H1 (cell line): ENCODE data around the gene PGF. TPM values are rescaled to one million over a fixed set of nuclear protein-coding genes. Genes with fewer than 3 reads are reported as not detected.

ENCODE experiments used
- CTCF ChIA-PET: fragments of 300-600 bp; sonication (Branson Sonifier 250); formaldehyde crosslinking; loops from one replicate; lab custom pipeline; 2021; ENCODE audit not compliant: partially characterized antibody; lab: Charles Lee
- POLR2A ChIA-PET: fragments of 300-600 bp; sonication (Branson Sonifier 250); formaldehyde crosslinking; loops from one replicate; lab custom pipeline; 2021; ENCODE audit warnings: inconsistent platforms; ENCODE audit not compliant: partially characterized antibody; lab: Charles Lee
- DNase-seq, 2 experiments: peaks; one replicate each; pipeline versions ENCODE4 v3.0.0 to v3.0.0-alpha.2; 2010 to 2022; ENCODE audit warnings: low spot score in 2 of 2, low read depth in 1 of 2, mixed read lengths in 1 of 2
- FAIRE-seq: peaks from 2 replicates; lab custom pipeline; 2011; peaks lifted over from hg19 to GRCh38; lab: Jason Lieb, UNC
- H2AFZ ChIP-seq: 2 replicates; pipeline ENCODE4 v1.8.1; 2012; ENCODE audit warnings: low read length, inconsistent platforms
- H2AK5ac ChIP-seq: 2 replicates; pipeline ENCODE4 v1.6.1; 2013; ENCODE audit warnings: low read depth, low read length
- H2BK120ac ChIP-seq: replicated peaks from 2 replicates; pipeline ENCODE3; 2013; ENCODE audit warnings: low read depth, low read length, inconsistent platforms
- H2BK12ac ChIP-seq: 2 replicates; pipeline ENCODE4 v1.6.1; 2013; ENCODE audit warnings: low read depth, low read length
- H2BK15ac ChIP-seq: 2 replicates; pipeline ENCODE4 v1.6.1; 2013; ENCODE audit warnings: low read length
- H2BK20ac ChIP-seq: 2 replicates; pipeline ENCODE4 v1.6.1; 2013; ENCODE audit warnings: low read length
- H2BK5ac ChIP-seq: 2 replicates; pipeline ENCODE4 v1.6.1; 2013; ENCODE audit warnings: low read depth, low read length
- H3K14ac ChIP-seq: 2 replicates; pipeline ENCODE4 v1.6.1; 2013; ENCODE audit warnings: inconsistent platforms; ENCODE audit not compliant: insufficient read length
- H3K18ac ChIP-seq: 2 replicates; pipeline ENCODE4 v1.6.1; 2013; ENCODE audit warnings: low read length; ENCODE audit errors: extremely low read depth
- H3K23ac ChIP-seq: 2 replicates; pipeline ENCODE4 v1.6.1; 2013; ENCODE audit warnings: inconsistent platforms; ENCODE audit not compliant: insufficient read length
- H3K23me2 ChIP-seq: 2 replicates; pipeline ENCODE4 v1.6.1; 2013; ENCODE audit warnings: low read depth, low read length
- H3K27ac ChIP-seq: 2 replicates; pipeline ENCODE4 v1.6.1; 2011; ENCODE audit warnings: low read depth, low read length, inconsistent platforms
- H3K27me3 ChIP-seq, 4 experiments: replicated peaks in 1 of 4; 1 replicate in 1 of 4; 2 replicates in 3 of 4; pipeline versions ENCODE4 v1.6.1 to v1.8.1; 2011 to 2013; ENCODE audit warnings: low read length in 3 of 4, mild to moderate bottlenecking in 3 of 4, inconsistent platforms in 2 of 4, mixed read lengths in 2 of 4, moderate library complexity in 1 of 4; ENCODE audit not compliant: control insufficient read depth in 3 of 4, insufficient read depth in 3 of 4; ENCODE audit errors: extremely low read depth in 1 of 4
- H3K36me3 ChIP-seq, 4 experiments: 2 replicates each; pipeline versions ENCODE4 v1.6.1 to v1.8.1; 2011 to 2013; ENCODE audit warnings: mild to moderate bottlenecking in 4 of 4, low read length in 3 of 4, moderate library complexity in 2 of 4, control low read depth in 1 of 4, inconsistent platforms in 1 of 4; ENCODE audit not compliant: insufficient read depth in 4 of 4, control insufficient read depth in 2 of 4
- H3K4ac ChIP-seq: replicated peaks from 2 replicates; pipeline ENCODE3; 2013; ENCODE audit warnings: low read length, low read depth, mixed read lengths, inconsistent platforms; ENCODE audit not compliant: insufficient read length
- H3K4me1 ChIP-seq, 4 experiments: replicated peaks in 1 of 4; 1 replicate in 1 of 4; 2 replicates in 3 of 4; pipeline versions ENCODE4 v1.6.1 to v1.8.1; 2011 to 2013; ENCODE audit warnings: low read length in 3 of 4, inconsistent platforms in 2 of 4, mixed read lengths in 1 of 4; ENCODE audit not compliant: insufficient read depth in 4 of 4, control insufficient read depth in 3 of 4
- H3K4me2 ChIP-seq, 2 experiments: 2 replicates each; pipeline versions ENCODE4 v1.6.1 to v1.8.1; 2011 to 2013; ENCODE audit warnings: low read depth in 2 of 2, low read length in 2 of 2, control low read depth in 1 of 2, inconsistent platforms in 1 of 2, mild to moderate bottlenecking in 1 of 2; ENCODE audit not compliant: insufficient read depth in 1 of 2
- H3K4me3 ChIP-seq, 4 experiments: fragments of 200-600, 300-600 bp in 1 of 4; sonication (generic), shearing (Covaris generic), sonication (Bioruptor Twin) in 1 of 4; 2 replicates each; pipeline versions ENCODE4 v1.5.1 to v1.8.1; 2011 to 2016; ENCODE audit warnings: low read length in 4 of 4, low read depth in 3 of 4, control low read depth in 2 of 4, inconsistent platforms in 2 of 4, mild to moderate bottlenecking in 2 of 4, mixed read lengths in 1 of 4, moderate library complexity in 1 of 4; ENCODE audit not compliant: insufficient read depth in 2 of 4; ENCODE audit errors: extremely low read depth in 1 of 4
- H3K56ac ChIP-seq: replicated peaks from 2 replicates; pipeline ENCODE3; 2013; ENCODE audit warnings: low read depth, mild to moderate bottlenecking, mixed read lengths, low read length, inconsistent platforms; ENCODE audit not compliant: insufficient read length
- H3K79me1 ChIP-seq: 2 replicates; pipeline ENCODE4 v1.6.1; 2013; ENCODE audit warnings: low read depth, low read length, control low read depth
- H3K79me2 ChIP-seq, 2 experiments: 2 replicates each; pipeline versions ENCODE4 v1.6.1 to v1.8.1; 2012 to 2013; ENCODE audit warnings: low read length in 2 of 2, mild to moderate bottlenecking in 2 of 2, inconsistent platforms in 1 of 2; ENCODE audit not compliant: insufficient read depth in 2 of 2, control insufficient read depth in 1 of 2
- H3K9ac ChIP-seq, 4 experiments: replicated peaks in 1 of 4; 1 replicate in 1 of 4; 2 replicates in 3 of 4; pipeline versions ENCODE4 v1.6.1 to v1.8.1; 2011 to 2013; ENCODE audit warnings: low read depth in 3 of 4, low read length in 3 of 4, control low read depth in 2 of 4, mild to moderate bottlenecking in 2 of 4, moderate library complexity in 2 of 4, inconsistent platforms in 1 of 4; ENCODE audit errors: extremely low read depth in 1 of 4
- H3K9me3 ChIP-seq, 2 experiments: 2 replicates each; pipeline versions ENCODE4 v1.6.1 to v1.8.1; 2012 to 2013; ENCODE audit warnings: mild to moderate bottlenecking in 2 of 2, moderate library complexity in 2 of 2, control low read depth in 1 of 2, inconsistent platforms in 1 of 2, low read depth in 1 of 2, low read length in 1 of 2, mixed read lengths in 1 of 2; ENCODE audit not compliant: insufficient read depth in 2 of 2
- H4K20me1 ChIP-seq, 2 experiments: replicated peaks in 1 of 2; 2 replicates each; pipeline versions ENCODE3 to v1.8.1; 2011 to 2013; ENCODE audit warnings: inconsistent platforms in 2 of 2, low read length in 2 of 2, mild to moderate bottlenecking in 1 of 2; ENCODE audit not compliant: insufficient read depth in 2 of 2, control insufficient read depth in 1 of 2
- H4K5ac ChIP-seq: 2 replicates; pipeline ENCODE4 v1.6.1; 2013; ENCODE audit warnings: low read length, low read depth, mixed read lengths, inconsistent platforms; ENCODE audit not compliant: insufficient read length
- H4K8ac ChIP-seq: 2 replicates; pipeline ENCODE4 v1.8.0; 2013; ENCODE audit warnings: mild to moderate bottlenecking, moderate library complexity, low read length, inconsistent platforms; ENCODE audit not compliant: insufficient read depth; ENCODE audit errors: extremely low read depth
- H4K91ac ChIP-seq: replicated peaks from 2 replicates; pipeline ENCODE3; 2013; ENCODE audit warnings: low read length, mixed read lengths, inconsistent platforms; ENCODE audit not compliant: insufficient read length
- BACH1 ChIP-seq: IDR thresholded peaks from 2 replicates; pipeline ENCODE4 v1.6.1; 2012; ENCODE audit warnings: low read length, improper control_type of control experiment
- BRCA1 ChIP-seq: IDR thresholded peaks from 2 replicates; pipeline ENCODE4 v1.6.1; 2012; ENCODE audit warnings: low read depth, low read length, improper control_type of control experiment
- FOSL1 ChIP-seq: IDR thresholded peaks from 2 replicates; pipeline ENCODE4 v1.6.1; 2011; ENCODE audit warnings: mild to moderate bottlenecking, low read depth, low read length, moderate library complexity; ENCODE audit not compliant: insufficient read depth
- GABPA ChIP-seq: IDR thresholded peaks from 2 replicates; pipeline ENCODE4 v1.6.1; 2011; ENCODE audit warnings: mild to moderate bottlenecking, low read length, moderate library complexity, borderline replicate concordance; ENCODE audit not compliant: insufficient read depth
- JUN ChIP-seq: IDR thresholded peaks from 2 replicates; pipeline ENCODE4 v1.6.1; 2011; ENCODE audit warnings: low read depth, mild to moderate bottlenecking, improper control_type of control experiment, low read length
- JUND ChIP-seq: IDR thresholded peaks from 2 replicates; pipeline ENCODE4 v1.6.1; 2011; ENCODE audit warnings: mild to moderate bottlenecking, improper control_type of control experiment, low read length
- NRF1 ChIP-seq: IDR thresholded peaks from 2 replicates; pipeline ENCODE4 v1.6.1; 2011; ENCODE audit warnings: mild to moderate bottlenecking, low read depth, low read length, improper control_type of control experiment
- PHF8 ChIP-seq: fragments of 200-600 bp; sonication (generic); conservative IDR thresholded peaks from 2 replicates; pipeline ENCODE4 v1.7.1; 2012; ENCODE audit warnings: low read depth, mild to moderate bottlenecking, inconsistent platforms, low read length, moderate library complexity
- POU5F1 ChIP-seq: IDR thresholded peaks from 2 replicates; pipeline ENCODE4 v1.6.1; 2011; ENCODE audit warnings: low read depth, mild to moderate bottlenecking, low read length, moderate library complexity
- RXRA ChIP-seq: IDR thresholded peaks from 2 replicates; pipeline ENCODE4 v1.6.1; 2011; ENCODE audit warnings: low read depth, mild to moderate bottlenecking, low read length, moderate library complexity; ENCODE audit not compliant: insufficient read depth
- TAF1 ChIP-seq: IDR thresholded peaks from 2 replicates; pipeline ENCODE4 v1.6.1; 2011; ENCODE audit warnings: mild to moderate bottlenecking, low read depth, low read length
- TBP ChIP-seq: IDR thresholded peaks from 2 replicates; pipeline ENCODE4 v1.6.1; 2011; ENCODE audit warnings: low read depth, low read length, improper control_type of control experiment
- YY1 ChIP-seq: IDR thresholded peaks from 2 replicates; pipeline ENCODE4 v1.6.1; 2011; ENCODE audit warnings: low read depth, mild to moderate bottlenecking, low read length
- WGBS, 2 experiments: shearing (Covaris generic) in 1 of 2; methylation state at CpG; one replicate each; pipeline versions ENCODE4 v1.1.6 to v1.1.7; 2013 to 2015; ENCODE audit warnings: low lambda C conversion rate in 2 of 2, mixed read lengths in 2 of 2, inconsistent platforms in 1 of 2, low coverage in 1 of 2, missing lambda C conversion rate in 1 of 2; ENCODE audit not compliant: insufficient replicate concordance in 2 of 2, insufficient coverage in 1 of 2, insufficient read length in 1 of 2; ENCODE audit errors: extremely low coverage in 1 of 2, missing lambda C conversion rate in 1 of 2; 5-methylcytosine and 5-hydroxymethylcytosine counted together
- polyA plus RNA-seq, 7 experiments: library from polyadenylated mRNA; depleted of rRNA in 3 of 7; stranded (reverse) in 5 of 7; unstranded in 2 of 7; fragments of >200 nt in 5 of 7; fragments of 200-250 nt in 2 of 7; gene quantifications; 1 replicate in 5 of 7; 2 replicates in 1 of 7; 4 replicates in 1 of 7; pipeline versions ENCODE4 v1.2.1 to v1.2.3, GENCODE V29; 2011 to 2013; ENCODE audit warnings: missing spikeins in 2 of 7, mixed read lengths in 2 of 7
- total RNA-seq: library from RNA; stranded (reverse); fragmentation: NEBNext Ultra II Directional; extraction: Animal tissue kit (Norgen Biotek cat#: 25700); gene quantifications from 2 replicates; pipeline ENCODE4 v1.2.1, GENCODE V29; 2021
- TF ChIP-seq, protein P1 (sequence below): IDR thresholded peaks from 2 replicates; pipeline ENCODE4 v1.6.1; 2011; ENCODE audit warnings: low read length, improper control_type of control experiment

PGF gene
- total and polyA plus RNA-seq, 2 of the 8 experiments (the other 6 are each of a cell fraction or from before 2014, with no cell fraction given) = 2.1 to 4.1 TPM

DNA sequence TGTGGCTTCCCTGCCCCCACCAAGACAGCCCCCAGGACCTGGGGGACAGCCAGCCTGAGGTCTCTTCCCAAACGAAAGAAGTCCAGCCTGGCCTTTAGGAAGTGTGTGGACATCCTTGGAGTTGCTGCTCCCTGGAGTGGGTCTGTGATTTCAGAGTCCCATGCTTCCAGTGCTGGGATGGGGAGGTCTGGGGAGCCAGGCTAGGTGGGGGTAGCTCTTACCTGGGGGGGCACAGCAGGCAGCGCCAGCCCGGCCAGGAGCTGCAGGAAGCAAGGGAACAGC, 509 bp downstream of the PGF start:
- CTCF ChIA-PET = interaction anchor here (0.6 to 5.3 kb wide), 9 partner anchors 9 to 134 kb away, joined by 3 to 37 read pairs (median 5); no protein-coding TSS in a partner anchor
- Histone ChIP-seq H2AK5ac (no peak overlapping the region), H3K36me3 (no peaks in the 10 kb centered on the region)
- TF ChIP-seq JUN = no peak
- TF ChIP-seq POU5F1 = no peak
- TF ChIP-seq RXRA = no peak
- no peak for TF ChIP-seq GABPA
- TF ChIP-seq PHF8 = no peak
- no peak for TF ChIP-seq BACH1
- TF ChIP-seq BRCA1 = no peak
- TF ChIP-seq JUND = no peak
- no peak for TF ChIP-seq NRF1
- TF ChIP-seq YY1 = no peak
- TF ChIP-seq TAF1 = no peak
- TF ChIP-seq FOSL1 = no peak
- TF ChIP-seq TBP = no peak
- TF ChIP-seq, protein P1, sequence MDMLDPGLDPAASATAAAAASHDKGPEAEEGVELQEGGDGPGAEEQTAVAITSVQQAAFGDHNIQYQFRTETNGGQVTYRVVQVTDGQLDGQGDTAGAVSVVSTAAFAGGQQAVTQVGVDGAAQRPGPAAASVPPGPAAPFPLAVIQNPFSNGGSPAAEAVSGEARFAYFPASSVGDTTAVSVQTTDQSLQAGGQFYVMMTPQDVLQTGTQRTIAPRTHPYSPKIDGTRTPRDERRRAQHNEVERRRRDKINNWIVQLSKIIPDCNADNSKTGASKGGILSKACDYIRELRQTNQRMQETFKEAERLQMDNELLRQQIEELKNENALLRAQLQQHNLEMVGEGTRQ = no peak

More for the DNA sequence above, 509 bp downstream of the PGF start:
- FAIRE-seq = no peak
- H3K23me2 ChIP-seq = peaks cover 11% of the 10 kb centered on the region
- DNase-seq = no peak
- no peaks in the 10 kb centered on the region for H3K79me2 ChIP-seq
- H4K91ac ChIP-seq = no peak overlapping the region
- no peak overlapping the region for H3K56ac ChIP-seq
- H2AFZ ChIP-seq = peak overlapping the region; percentile 49; the same call in 1 of the 2 replicates
- peaks cover 2 to 30% (median 15%) of the 10 kb centered on the region in 4 experiments for H3K4me1 ChIP-seq
- H3K27me3 ChIP-seq = peaks cover 0 to 13% (median 12%) of the 10 kb centered on the region in 4 experiments; a peak in 5 of 7 replicates
- H2BK15ac ChIP-seq = no peak overlapping the region
- H2BK120ac ChIP-seq = no peak overlapping the region
- peak overlapping the region; percentile 71 to 80 for H3K4me2 ChIP-seq
- WGBS, 2 experiments = 77% methylated on average over 3 of the region's 3 CpGs; no CpG with 5 or more reads in 1 of the 2 experiments
- peak overlapping the region; percentile 19; the same call in 1 of the 2 replicates for H3K18ac ChIP-seq
- H4K8ac ChIP-seq = no peak overlapping the region
- no peaks in the 10 kb centered on the region for H3K79me1 ChIP-seq
- H3K9me3 ChIP-seq = no peaks in the 10 kb centered on the region
- H4K20me1 ChIP-seq = no peaks in the 10 kb centered on the region
- H3K4ac ChIP-seq = no peak overlapping the region
- H3K27ac ChIP-seq = no peak overlapping the region
- peak overlapping the region; percentile 31 to 62 (median 56) for H3K4me3 ChIP-seq
- no peak overlapping the region for H2BK20ac ChIP-seq
- H3K9ac ChIP-seq = peak overlapping the region in 2 of 4 experiments; percentile 2 to 22; a peak in 1 of 7 replicates
- H2BK12ac ChIP-seq = no peak overlapping the region
- POLR2A ChIA-PET = interaction anchor here (0.7 to 2.1 kb wide), 11 partner anchors 9 to 128 kb away, joined by 3 to 16 read pairs (median 4); partner anchors contain the start of genes EIF2B2 and ZC2HC1C
- H3K23ac ChIP-seq = no peak overlapping the region
- no peak overlapping the region for H2BK5ac ChIP-seq
- H4K5ac ChIP-seq = no peak overlapping the region
- H3K14ac ChIP-seq = no peak overlapping the region
